ENCODE results near the gene HLX. TPM values are rescaled to one million over a fixed set of nuclear protein-coding genes. Genes with fewer than 3 reads are reported as not detected.

HLX gene
- total and polyA plus RNA-seq, 9 of the 15 experiments (the other 6 are each of a cell fraction or from before 2014, with no cell fraction given) = 0.10 to 3.0 (median 1.6) TPM

DNA sequence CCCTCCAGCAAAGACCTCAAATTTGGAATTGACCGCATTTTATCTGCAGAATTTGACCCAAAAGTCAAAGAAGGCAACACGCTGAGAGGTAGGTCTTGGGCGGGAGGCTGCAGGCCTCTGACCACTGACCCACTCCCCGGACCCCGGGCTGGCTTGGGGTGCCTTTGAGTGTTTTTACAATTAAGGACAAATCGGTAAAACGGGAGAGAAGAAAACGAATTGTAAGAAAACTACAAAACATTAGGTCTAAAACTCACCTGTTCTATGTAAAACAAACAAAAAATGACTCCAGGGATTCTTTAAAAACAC is 1.1 kb downstream of the HLX start (continued):
- TF ChIP-seq, protein P1, sequence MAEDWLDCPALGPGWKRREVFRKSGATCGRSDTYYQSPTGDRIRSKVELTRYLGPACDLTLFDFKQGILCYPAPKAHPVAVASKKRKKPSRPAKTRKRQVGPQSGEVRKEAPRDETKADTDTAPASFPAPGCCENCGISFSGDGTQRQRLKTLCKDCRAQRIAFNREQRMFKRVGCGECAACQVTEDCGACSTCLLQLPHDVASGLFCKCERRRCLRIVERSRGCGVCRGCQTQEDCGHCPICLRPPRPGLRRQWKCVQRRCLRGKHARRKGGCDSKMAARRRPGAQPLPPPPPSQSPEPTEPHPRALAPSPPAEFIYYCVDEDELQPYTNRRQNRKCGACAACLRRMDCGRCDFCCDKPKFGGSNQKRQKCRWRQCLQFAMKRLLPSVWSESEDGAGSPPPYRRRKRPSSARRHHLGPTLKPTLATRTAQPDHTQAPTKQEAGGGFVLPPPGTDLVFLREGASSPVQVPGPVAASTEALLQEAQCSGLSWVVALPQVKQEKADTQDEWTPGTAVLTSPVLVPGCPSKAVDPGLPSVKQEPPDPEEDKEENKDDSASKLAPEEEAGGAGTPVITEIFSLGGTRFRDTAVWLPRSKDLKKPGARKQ (CRISPR knock-in tag; IDR thresholded peaks at IDR 0.05) = no peak

- peak in 1 of 4 experiments; percentile 19 for DNase-seq (ENCODE audit: extremely low read depth in 1 of 4, low spot score in 3 of 4)
- H4K20me1 ChIP-seq (replicated peaks; ENCODE audit: control insufficient read depth, insufficient read depth, low read length) = no peaks in the 10 kb centered on the region
- ChIA-PET CTCF (ENCODE audit: low intra/inter-chr PET ratio) (interaction anchor here (0.6 kb wide), 1 partner anchor 9 kb away, joined by 3 read pairs; no protein-coding TSS in a partner anchor), POLR2A (no interaction called here)
- no peak overlapping the region for H3K27ac ChIP-seq (ENCODE audit: extremely low read depth, low read depth, low read length)
- peak; percentile 55 for FAIRE-seq
- H3K79me2 ChIP-seq (ENCODE audit: control insufficient read depth, insufficient read depth, low read length) = 0 out of 3 replicates have a peak, but pooled peaks cover 3% of the 10 kb centered on the region
- H3K27me3 ChIP-seq (ENCODE audit: control insufficient read depth in 2 of 2, insufficient read depth in 2 of 2, low read length in 2 of 2) = peaks cover 10 to 50% of the 10 kb centered on the region in 2 experiments; a peak in 4 of 5 replicates
- TSS peak; percentile 51 for BruUV-seq (replicated peaks)
- in situ Hi-C loops (cut with MboI) (no loop called here), intact Hi-C loops (cut with micrococcal nuclease) (no loop called here)
- H3K9me1 ChIP-seq (ENCODE audit: control insufficient read depth, insufficient read depth, low read length) = no peaks in the 10 kb centered on the region
- H3K36me3 ChIP-seq (ENCODE audit: control insufficient read depth, insufficient read depth, low read length) = no peaks in the 10 kb centered on the region
- no peak for ATAC-seq
- no peaks in the 10 kb centered on the region for H3K9me3 ChIP-seq (replicated peaks; ENCODE audit: control insufficient read depth, insufficient read depth, low read depth, low read length)
- peak overlapping the region; percentile 77; the same call in 1 of the 2 replicates for H2AFZ ChIP-seq (ENCODE audit: low read depth, low read length)
- peaks cover 0 to 34% of the 10 kb centered on the region in 2 experiments; a peak in 2 of 5 replicates for H3K4me1 ChIP-seq (replicated peaks in 1 of 2; ENCODE audit: control insufficient read depth in 2 of 2, insufficient read depth in 2 of 2, low read length in 2 of 2)
- 37% methylated on average over 35 of the region's 37 CpGs for WGBS (ENCODE audit: insufficient coverage, low coverage, missing lambda C conversion rate)
- peak; percentile 84 for TF ChIP-seq CEBPB (tag; IDR thresholded peaks at IDR 0.05)
- no peak for TF ChIP-seq ZNF253 (CRISPR knock-in tag; conservative IDR thresholded peaks at IDR 0.05)
- TF ChIP-seq CEBPG (CRISPR knock-in tag; IDR thresholded peaks at IDR 0.05) = no peak
- TF ChIP-seq CEBPG (tag; conservative IDR thresholded peaks at IDR 0.05 in 1 of 2, IDR thresholded peaks at IDR 0.05 in 1 of 2) = peak in 1 of 2 experiments; percentile 77; a peak in 2 of 4 replicates
- no peak for TF ChIP-seq NFE2L1 (tag; IDR thresholded peaks at IDR 0.05; ENCODE audit: borderline replicate concordance, low read depth)
- H3K4me2 ChIP-seq (ENCODE audit: insufficient read depth, low read length) = peak overlapping the region; percentile 47
- H3K9ac ChIP-seq (ENCODE audit: insufficient read depth in 1 of 2, low read depth in 2 of 2, low read length in 2 of 2) = peak overlapping the region; percentile 1 to 69; a peak in 2 of 4 replicates
- H3K4me3 ChIP-seq = peak overlapping the region; percentile 59; the same call in 1 of the 2 replicates
These were observed 1.7 kb downstream of the HLX start for GRCh38 chr1:220880726-220881506.

All from K562 (cell line).